NCI-H1694 (cell line): ENCODE measurements around the gene AMPD1.

ENCODE experiments used
- DNase-seq: peaks from one replicate; lab custom pipeline; 2025; lab: John Stamatoyannopoulos, UW

AMPD1 gene

GRCh38 chr1:114696810-114697209 lies 1.5 kb upstream of the AMPD1 start:
- DNase-seq = no peak

- DNase-seq = no peak
Measured at GRCh38 chr1:114694540-114695310, 621 bp downstream of the AMPD1 start.

DNA sequence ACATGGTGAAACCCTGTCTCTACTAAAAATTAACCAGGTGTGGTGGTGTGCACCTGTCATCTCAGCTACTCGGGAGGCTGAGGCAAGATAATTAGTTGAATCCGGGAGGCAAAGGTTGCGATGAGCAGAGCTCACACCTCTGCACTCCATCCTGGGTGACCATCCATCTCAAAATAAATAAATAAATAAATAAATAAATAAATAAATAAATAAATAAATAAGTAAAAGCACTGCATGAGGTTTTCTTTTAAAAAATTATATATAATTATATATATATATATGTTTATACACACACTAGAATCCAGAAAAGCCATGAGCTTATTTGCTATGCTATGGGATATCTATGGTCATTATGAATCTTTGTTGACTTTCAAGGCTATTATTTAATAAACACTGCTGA lies 2.4 kb downstream of the AMPD1 start:
- no peak for DNase-seq

DNA sequence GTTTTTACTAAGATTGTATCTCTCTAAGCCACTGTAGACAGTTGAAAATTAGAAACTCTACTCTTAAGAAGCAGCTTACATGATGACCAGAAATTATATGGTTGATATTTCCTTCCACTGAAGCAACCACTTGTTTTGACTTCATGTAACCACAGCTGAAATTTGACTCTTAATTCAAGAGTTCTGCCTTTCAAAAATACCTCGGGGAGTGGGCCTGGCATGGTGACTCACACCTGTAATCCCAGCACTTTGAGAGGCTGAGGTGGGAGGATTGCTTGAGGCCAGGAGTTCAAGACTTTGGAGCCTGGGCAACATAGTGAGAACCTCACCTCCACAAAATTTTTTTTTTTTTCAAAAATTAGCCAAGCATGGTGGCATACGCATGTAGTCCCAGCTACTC lies 4.3 kb downstream of the AMPD1 start:
- DNase-seq = no peak

GRCh38 chr1:114690148-114690547 lies 5.2 kb downstream of the AMPD1 start:
- no peak for DNase-seq

GRCh38 chr1:114688526-114688925 lies 6.8 kb downstream of the AMPD1 start:
- no peak for DNase-seq

DNA sequence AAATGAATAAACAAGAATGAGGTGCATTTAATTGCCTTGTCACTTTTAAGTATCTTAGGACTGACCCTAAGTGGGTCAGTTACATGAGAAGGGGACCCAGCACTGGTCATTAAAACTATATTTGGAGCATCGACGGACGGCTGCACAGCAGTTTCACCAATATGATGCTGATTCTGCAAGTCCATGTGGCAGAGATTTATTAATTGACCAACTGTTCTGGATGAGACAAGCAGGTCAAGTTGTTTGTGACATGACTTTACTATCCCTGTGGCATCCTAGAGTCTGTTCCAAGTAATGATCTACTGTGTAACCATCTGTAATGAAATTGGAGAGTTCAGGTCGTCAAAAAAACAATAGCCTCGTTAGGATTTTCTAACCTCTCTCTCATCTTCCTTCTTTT lies 9.5 kb downstream of the AMPD1 start:
- DNase-seq = no peak

DNA sequence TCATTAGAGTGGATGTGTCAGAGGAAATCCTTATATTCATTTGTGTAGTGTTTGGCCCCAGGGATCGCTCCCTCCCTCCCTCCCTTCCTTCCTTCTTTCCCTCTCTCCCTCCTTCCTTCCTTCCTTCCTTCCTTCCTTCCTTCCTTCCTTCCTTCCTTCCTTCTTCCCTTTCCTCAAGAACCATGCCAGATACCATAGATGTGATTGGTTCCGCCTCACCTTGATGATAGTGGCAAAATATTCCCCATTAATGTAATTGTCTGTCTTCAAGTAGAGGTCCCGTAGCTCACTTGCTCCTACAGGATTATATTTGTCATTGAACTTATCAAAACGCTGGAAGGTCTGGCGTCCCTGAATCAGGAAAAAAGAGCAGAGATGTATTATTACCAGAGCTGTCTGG lies 17.7 kb downstream of the AMPD1 start:
- DNase-seq = no peak

DNA sequence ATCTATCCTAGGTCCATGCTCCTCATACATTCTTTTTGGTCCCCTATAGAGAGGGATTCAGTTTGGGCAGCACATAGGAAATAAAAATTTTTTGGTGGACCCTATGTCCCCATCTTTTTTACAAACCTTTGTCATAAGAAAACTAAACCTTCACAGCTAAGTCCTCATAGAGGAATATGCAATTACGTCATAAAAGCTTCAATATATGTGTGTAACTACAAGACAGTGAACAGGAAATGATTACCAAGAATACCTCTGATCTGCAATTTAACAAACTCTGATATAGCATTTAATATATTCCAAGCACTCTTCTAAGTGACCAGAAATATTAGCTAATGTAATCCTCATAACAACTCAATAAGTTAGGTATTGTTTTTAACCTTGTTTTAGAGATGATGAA lies 19.2 kb downstream of the AMPD1 start:
- DNase-seq = no peak

DNA sequence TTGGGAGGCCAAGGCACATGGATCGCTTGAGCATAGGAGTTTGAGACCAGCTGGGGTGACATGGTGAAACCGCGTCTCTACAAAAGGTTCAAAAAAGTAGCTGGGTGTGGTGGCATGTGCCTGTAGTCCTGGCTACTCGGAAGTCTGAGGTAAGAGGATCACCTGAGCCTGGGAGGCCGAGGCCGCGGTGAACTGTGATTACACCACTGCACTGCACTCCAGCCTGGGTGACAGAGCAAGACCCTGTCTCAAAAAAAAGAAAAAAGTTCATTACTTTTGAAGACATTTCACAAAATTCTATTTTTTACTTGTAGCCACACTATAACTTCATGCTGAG lies 23.4 kb downstream of the AMPD1 start:
- DNase-seq = no peak

DNA sequence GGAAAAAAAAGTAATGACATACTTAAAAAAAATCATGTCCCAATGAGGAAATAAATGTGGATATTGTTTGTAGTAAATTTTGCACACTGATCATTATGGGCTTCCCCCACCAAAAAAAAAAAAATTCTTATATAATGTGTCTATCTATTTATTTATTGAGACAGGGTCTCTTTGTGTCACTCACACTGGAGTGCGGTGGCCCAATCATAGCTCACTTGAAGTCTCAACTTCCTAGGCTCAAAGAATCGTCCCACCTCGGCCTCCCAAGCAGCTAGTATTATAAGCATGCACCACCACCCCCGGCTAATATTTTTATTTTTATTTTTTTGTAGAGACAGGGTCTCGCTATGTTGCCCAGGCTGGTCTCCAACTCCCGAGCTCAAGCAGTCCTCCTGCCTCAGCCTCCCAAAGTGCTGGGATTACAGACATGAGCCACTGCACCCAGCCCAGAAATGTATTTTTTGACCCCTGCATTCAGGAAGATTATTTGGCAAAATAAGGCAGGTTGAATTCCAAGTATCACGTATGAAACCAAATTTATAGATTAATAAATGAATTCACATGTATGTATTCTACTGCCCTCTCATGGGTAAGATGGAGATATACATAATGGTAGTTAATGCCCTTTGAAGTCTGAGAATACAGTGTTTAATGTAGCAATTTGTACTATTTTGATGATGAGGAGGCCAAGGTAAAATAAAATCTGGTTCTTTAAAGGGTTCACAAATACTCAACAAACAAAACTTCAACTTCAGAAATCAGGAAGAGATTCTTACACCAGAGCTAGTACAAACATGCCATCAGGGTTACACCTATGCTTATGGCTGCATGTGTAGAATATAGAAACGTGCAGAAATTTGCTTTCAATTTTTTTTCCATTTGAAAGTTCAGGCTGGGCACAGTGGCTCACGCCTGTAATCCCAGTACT lies 24.1 kb downstream of the AMPD1 start:
- DNase-seq = peak; percentile 18

GRCh38 chr1:114670083-114671010 lies 25.0 kb downstream of the AMPD1 start:
- peak; percentile 62 for DNase-seq

DNA sequence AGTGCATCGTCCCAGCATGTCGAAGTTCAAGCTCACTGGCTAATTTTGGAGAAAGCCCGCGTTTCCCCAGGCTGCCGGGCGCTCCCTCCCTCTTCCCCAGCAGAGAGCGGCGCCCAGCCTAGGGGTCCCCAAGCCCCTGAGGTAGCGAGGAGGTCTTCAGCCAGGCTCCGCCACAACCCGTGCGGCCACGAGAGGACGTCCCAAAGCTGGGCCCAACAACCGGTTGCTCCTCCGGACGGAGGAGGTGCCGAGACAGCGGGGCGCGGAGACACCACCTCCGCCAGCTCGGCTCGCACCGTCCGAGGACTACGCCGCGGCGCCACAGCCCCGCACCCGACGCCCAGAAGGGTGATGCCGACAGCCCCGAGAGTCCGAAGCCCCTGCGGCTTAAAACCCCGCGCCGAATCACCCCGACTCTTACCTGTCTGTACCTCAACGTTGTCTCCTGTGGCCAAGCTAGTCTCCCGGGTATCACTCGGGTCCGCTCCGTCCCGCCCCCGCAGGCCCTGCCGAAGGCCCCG lies 25.7 kb downstream of the AMPD1 start, which contains the start of gene DENND2C:
Gene DENND2C (minus strand): TSS at position 488 of the 521 bp plus-strand sequence. CDS start 44,065 bp downstream, outside the sequence.
- DNase-seq = no peak

DNA sequence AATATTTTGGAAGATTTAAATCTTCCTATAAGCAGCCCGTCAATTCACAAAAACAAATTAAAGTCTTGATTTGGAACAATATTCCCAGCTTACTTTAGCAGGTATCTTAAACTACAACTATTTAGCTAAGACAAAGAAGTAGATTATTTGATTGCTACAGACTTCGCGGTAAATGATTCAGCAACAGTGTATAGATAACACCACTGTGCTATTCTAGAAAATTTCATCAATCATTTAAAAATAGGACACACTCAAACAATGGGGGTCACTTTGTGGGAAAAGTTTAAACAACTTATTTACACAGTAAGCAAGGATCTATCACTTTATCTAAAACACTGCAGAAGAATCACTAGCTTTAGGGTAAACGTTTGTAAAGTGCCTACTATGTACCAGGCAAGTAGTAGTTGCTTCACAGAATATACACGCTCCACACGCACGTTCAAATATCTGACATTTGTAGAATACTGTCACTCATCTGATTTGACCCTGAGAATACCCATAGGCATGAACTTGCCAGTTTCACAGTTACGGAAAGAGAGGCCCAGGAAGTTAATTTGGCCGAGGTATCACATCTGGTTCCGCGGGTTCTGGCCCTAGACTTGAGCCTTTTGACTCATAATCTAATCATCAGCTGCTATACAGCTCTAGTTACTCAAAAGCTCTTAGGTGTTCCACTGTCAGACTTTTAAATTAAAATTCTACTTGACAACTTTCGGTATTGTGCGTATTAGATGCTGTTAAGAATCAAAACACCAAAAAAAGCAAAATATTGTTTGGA lies 26.4 kb downstream of the AMPD1 start:
- DNase-seq = no peak

DNA sequence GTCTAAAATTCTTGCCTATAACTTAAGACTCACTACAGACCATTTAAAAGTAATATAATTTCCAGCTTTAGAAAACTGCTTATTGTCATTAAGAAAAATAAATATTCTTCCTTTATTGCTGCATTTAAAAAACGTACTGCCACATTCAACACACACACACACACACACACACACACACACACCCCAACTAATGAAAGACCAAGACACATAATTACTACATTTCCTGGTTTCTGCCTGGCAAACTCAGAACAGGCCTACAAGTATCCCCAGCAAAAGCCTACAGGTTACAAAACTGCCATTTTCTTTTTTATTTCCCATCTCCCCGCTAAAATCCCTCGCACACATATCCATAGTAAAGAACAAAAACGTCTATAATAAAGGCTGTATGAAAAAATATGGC lies 27.0 kb downstream of the AMPD1 start:
- DNase-seq = no peak

GRCh38 chr1:114666954-114667353 lies 28.4 kb downstream of the AMPD1 start:
- no peak for DNase-seq

DNA sequence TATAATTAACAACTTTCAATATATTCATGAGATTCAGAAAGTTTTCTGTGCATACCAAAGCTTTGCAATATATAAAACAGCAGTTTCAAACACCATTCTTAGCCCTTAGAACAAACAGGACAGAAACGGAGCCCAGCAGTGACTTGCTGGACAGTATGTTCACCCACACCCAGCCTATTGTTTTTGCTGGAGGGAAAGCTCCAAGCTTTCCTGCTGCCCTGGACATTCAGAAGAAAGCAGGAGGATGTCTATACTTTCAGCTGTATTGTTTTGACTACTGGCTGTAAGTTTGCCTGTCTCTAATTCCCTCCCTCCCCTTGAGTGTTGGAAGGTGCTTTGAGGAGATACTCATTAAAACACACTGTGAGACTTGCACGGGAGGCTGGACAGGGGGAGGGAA lies 35.1 kb downstream of the AMPD1 start:
- no peak for DNase-seq

- no peak for DNase-seq
Measured at GRCh38 chr1:114651893-114652292, 43.5 kb downstream of the AMPD1 start.

GRCh38 chr1:114648503-114648902 lies 46.8 kb downstream of the AMPD1 start:
- no peak for DNase-seq

DNA sequence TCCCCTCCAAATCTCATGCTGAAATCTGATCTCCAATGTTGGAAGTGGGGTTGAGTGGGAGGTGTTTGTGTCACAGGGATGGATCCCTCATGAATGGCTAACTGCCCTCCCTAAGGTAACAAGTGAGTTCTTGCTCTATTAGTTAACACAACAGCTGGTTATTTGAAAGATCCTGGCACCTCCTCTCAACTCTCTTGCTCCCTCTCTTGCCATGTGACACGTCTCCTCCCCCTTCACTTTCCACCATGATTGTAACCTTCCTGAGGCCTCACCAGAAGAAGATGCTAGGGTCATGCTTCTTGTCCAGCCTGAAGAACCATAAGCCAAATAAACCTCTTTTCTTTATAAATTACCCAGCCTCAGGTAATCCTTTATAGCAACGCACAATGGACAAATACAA lies 54.0 kb downstream of the AMPD1 start:
- no peak for DNase-seq

- DNase-seq = no peak
Measured at GRCh38 chr1:114638910-114639309, 56.4 kb downstream of the AMPD1 start.
